Vagina (tissue), 2 donors: ENCODE results near the gene LMCD1. TPM values are rescaled to one million over a fixed set of nuclear protein-coding genes. Genes with fewer than 3 reads are reported as not detected.
A peak's percentile ranks its signal among the peaks of the same experiment; 100 is the strongest.

ENCODE experiments used
- DNase-seq, 2 donors: peaks; one replicate each; pipeline ENCODE4 v3.0.0-alpha.2; 2017; ENCODE audit errors: extremely low spot score in 2 of 2
- H3K27ac ChIP-seq: fragments of 200-600 bp; sonication (generic); one replicate; pipeline ENCODE4 v1.5.1; 2019
- H3K27me3 ChIP-seq: fragments of 200-600 bp; sonication (generic); one replicate; pipeline ENCODE4 v1.5.1; 2019
- H3K36me3 ChIP-seq, 2 donors: fragments of 200-600 bp; sonication (generic); one replicate each; pipeline ENCODE4 v1.5.1; 2017 to 2019
- H3K4me1 ChIP-seq: fragments of 200-600 bp; sonication (generic); one replicate; pipeline ENCODE4 v1.5.1; 2019
- H3K4me3 ChIP-seq, 2 donors: fragments of 200-600 bp; sonication (generic); 1 replicate in 1 of 2; 2 replicates in 1 of 2; pipeline ENCODE4 v1.5.1; 2016 to 2019
- H3K9me3 ChIP-seq: fragments of 200-600 bp; sonication (generic); one replicate; pipeline ENCODE4 v1.5.1; 2019
- POLR2A ChIP-seq, 2 donors: fragments of 450-650 bp; IDR thresholded peaks; one replicate each; pipeline ENCODE4 v1.6.1; 2017; ENCODE audit warnings: antibody characterized with exemption in 2 of 2, mild to moderate bottlenecking in 2 of 2, moderate library complexity in 2 of 2
- POLR2AphosphoS5 ChIP-seq, 2 donors: sonication (generic); formaldehyde crosslinking; IDR thresholded peaks; one replicate each; pipeline ENCODE4 v1.9.0; 2017; ENCODE audit warnings: antibody characterized with exemption in 2 of 2, mild to moderate bottlenecking in 2 of 2, low read depth in 1 of 2; ENCODE audit not compliant: insufficient read depth in 1 of 2
- intact Hi-C: fragments of 100-400 bp; cut with DNase I; formaldehyde crosslinking; loops from one replicate; pipeline ENCODE4 v1.15.1; 2023
- total RNA-seq: library from RNA; depleted of rRNA; stranded (reverse); fragments of >200 nt; gene quantifications from one replicate; pipeline ENCODE4 v1.2.3, GENCODE V29; 2016
- TF ChIP-seq, protein P1 (sequence below), 3 experiments: fragments of 450-650 bp in 2 of 3; fragments of 200-600 bp in 1 of 3; sonication (generic) in 1 of 3; IDR thresholded peaks; one replicate each; pipeline ENCODE4 v1.5.1; 2017 to 2019; ENCODE audit warnings: antibody characterized with exemption in 3 of 3, mild to moderate bottlenecking in 2 of 3, moderate library complexity in 2 of 3

LMCD1 gene
- total RNA-seq, 1 donor from 2014 or later: 78.3 TPM

DNA sequence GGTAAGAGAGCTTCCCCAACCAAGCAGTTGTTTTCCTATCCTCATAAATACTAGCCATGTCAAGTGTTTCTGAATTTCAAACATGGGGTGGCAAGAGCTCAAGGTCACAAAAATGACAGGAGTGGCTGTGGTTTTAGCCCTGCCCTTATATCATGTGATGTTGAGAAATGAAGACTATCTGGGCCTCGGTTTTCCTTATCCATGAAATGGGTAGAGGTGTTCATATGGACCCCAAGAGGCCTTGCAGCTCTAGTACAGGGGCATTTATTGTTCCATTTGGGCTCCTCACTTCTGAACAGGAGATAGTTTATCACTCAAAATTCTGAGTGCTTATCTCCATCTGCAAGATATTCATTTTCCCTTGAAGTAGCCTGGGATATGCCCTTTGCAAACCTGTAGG, 35.8 kb downstream of the LMCD1 start:
- Histone ChIP-seq H3K27me3 (no peaks in the 10 kb centered on the region), H3K9me3 (no peaks in the 10 kb centered on the region), H3K27ac (no peak overlapping the region), H3K4me1 (peaks cover 23% of the 10 kb centered on the region), H3K4me3 (no peak overlapping the region), H3K36me3 (peaks cover 0 to 8% of the 10 kb centered on the region in 2 donors)
- intact Hi-C loops: no loop called here
- no peak for TF ChIP-seq POLR2A (IDR thresholded peaks at IDR 0.05)
- TF ChIP-seq POLR2AphosphoS5 (IDR thresholded peaks at IDR 0.05; ENCODE audit: insufficient read depth in 1 of 2, low read depth in 1 of 2): no peak
- no peak for DNase-seq

DNA sequence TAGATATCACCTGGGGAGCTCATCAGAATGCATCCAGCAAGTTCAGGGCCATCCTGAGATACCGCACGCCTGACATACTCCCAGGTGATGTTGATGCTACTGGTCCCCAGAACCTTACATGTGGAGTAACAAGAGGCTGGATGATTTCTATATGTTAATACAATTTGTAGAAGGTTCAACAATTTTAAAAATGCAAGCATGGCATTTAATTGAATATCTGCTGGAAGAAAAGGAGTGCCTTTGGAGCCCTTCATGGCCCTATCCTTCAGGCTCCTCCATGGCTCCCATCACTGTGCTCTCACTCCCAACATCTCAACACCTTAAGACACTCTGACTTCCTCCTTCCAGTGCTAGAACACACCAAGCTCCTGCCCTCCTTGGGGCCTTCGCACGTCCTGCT, 36.6 kb downstream of the LMCD1 start:
- H3K27me3 ChIP-seq: no peaks in the 10 kb centered on the region
- no peak for DNase-seq
- no peak overlapping the region for H3K27ac ChIP-seq
- no peak overlapping the region for H3K4me3 ChIP-seq
- H3K9me3 ChIP-seq: no peaks in the 10 kb centered on the region
- intact Hi-C loops: no loop called here
- TF ChIP-seq, protein P1, sequence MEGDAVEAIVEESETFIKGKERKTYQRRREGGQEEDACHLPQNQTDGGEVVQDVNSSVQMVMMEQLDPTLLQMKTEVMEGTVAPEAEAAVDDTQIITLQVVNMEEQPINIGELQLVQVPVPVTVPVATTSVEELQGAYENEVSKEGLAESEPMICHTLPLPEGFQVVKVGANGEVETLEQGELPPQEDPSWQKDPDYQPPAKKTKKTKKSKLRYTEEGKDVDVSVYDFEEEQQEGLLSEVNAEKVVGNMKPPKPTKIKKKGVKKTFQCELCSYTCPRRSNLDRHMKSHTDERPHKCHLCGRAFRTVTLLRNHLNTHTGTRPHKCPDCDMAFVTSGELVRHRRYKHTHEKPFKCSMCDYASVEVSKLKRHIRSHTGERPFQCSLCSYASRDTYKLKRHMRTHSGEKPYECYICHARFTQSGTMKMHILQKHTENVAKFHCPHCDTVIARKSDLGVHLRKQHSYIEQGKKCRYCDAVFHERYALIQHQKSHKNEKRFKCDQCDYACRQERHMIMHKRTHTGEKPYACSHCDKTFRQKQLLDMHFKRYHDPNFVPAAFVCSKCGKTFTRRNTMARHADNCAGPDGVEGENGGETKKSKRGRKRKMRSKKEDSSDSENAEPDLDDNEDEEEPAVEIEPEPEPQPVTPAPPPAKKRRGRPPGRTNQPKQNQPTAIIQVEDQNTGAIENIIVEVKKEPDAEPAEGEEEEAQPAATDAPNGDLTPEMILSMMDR (IDR thresholded peaks at IDR 0.05): no peak
- TF ChIP-seq POLR2A (IDR thresholded peaks at IDR 0.05) (no peak), POLR2AphosphoS5 (IDR thresholded peaks at IDR 0.05; ENCODE audit: insufficient read depth in 1 of 2, low read depth in 1 of 2) (no peak)
- peaks cover 15% of the 10 kb centered on the region for H3K4me1 ChIP-seq
- peaks cover 0 to 8% of the 10 kb centered on the region in 2 donors for H3K36me3 ChIP-seq

DNA sequence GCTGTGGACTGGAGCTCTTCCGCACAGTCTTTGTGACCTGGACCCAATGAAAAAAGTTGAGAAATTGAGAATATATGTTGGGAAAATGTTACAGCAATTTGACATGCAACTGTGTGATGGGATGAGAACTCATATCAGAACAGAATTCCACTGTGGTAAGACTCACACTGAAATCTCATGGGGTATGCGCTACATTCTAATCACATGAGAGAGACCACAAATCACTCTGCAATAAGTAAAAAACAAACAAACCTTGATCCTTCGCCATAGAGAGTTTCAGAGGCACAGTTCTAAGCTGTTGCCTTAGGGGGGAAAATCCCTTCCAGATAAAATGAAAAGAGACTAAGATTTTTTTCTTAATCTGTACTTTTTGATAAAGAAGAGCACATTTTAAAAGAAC, 37.3 kb downstream of the LMCD1 start:
- TF ChIP-seq, protein P1 (IDR thresholded peaks at IDR 0.05): no peak
- TF ChIP-seq POLR2A (IDR thresholded peaks at IDR 0.05) (no peak), POLR2AphosphoS5 (IDR thresholded peaks at IDR 0.05; ENCODE audit: insufficient read depth in 1 of 2, low read depth in 1 of 2) (no peak)
- Histone ChIP-seq H3K4me1 (peaks cover 15% of the 10 kb centered on the region), H3K36me3 (peaks cover 0 to 8% of the 10 kb centered on the region in 2 donors), H3K27ac (peak overlapping the region; percentile 32), H3K4me3 (no peak overlapping the region), H3K9me3 (no peaks in the 10 kb centered on the region), H3K27me3 (no peaks in the 10 kb centered on the region)
- no peak for DNase-seq
- intact Hi-C loops: no loop called here

DNA sequence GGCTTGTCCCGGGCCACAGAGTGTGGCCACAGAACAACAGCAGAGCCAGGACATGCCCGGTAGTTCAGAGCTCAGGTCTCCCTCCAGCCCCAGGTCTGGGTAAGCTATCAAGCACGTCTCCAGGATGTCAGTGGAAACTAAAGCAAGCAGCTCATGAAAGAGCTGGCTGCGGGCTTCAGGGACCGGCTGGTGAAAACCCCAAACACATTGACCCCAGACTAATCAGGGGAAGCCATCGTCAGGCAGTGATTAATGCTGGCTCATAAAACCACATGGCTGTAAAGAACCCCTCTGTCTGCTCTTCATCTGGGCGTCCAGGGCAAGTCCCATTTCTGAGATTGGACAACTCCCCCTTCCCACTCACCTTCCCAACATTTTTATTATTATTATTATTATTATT, 37.8 kb downstream of the LMCD1 start:
- TF ChIP-seq, protein P1 (IDR thresholded peaks at IDR 0.05): no peak
- no peak for TF ChIP-seq POLR2AphosphoS5 (IDR thresholded peaks at IDR 0.05; ENCODE audit: insufficient read depth in 1 of 2, low read depth in 1 of 2)
- TF ChIP-seq POLR2A (IDR thresholded peaks at IDR 0.05): no peak
- no peak for DNase-seq
- intact Hi-C loops: no loop called here
- Histone ChIP-seq H3K27ac (peak overlapping the region; percentile 32), H3K4me3 (no peak overlapping the region), H3K36me3 (peaks cover 0 to 8% of the 10 kb centered on the region in 2 donors), H3K9me3 (no peaks in the 10 kb centered on the region), H3K27me3 (no peaks in the 10 kb centered on the region), H3K4me1 (peaks cover 14% of the 10 kb centered on the region)

DNA sequence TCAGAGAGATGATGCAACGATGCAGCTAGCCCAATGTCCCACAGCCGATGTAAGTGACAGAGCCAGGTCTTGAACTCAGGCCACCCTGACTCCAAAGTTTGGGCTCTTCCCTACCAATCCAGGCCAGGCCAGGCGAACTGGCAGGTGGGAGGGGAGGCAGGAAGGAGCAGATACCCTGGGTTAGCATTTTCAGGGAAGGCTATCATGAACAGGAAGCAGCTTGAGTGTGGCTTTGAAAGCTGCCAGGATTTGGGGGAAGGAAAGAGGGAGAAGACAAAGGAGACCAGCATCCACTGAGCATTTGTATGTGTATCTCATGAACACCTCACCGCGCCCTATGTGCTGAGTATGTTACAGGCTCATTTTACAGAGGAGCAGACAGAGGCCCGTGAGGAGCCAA, 38.8 kb downstream of the LMCD1 start:
- no peak for DNase-seq
- Histone ChIP-seq H3K4me1 (peaks cover 7% of the 10 kb centered on the region), H3K27ac (no peak overlapping the region), H3K27me3 (no peaks in the 10 kb centered on the region), H3K4me3 (no peak overlapping the region), H3K36me3 (peaks cover 0 to 8% of the 10 kb centered on the region in 2 donors), H3K9me3 (no peaks in the 10 kb centered on the region)
- TF ChIP-seq, protein P1 (IDR thresholded peaks at IDR 0.05): no peak
- TF ChIP-seq POLR2AphosphoS5 (IDR thresholded peaks at IDR 0.05; ENCODE audit: insufficient read depth in 1 of 2, low read depth in 1 of 2) (no peak), POLR2A (IDR thresholded peaks at IDR 0.05) (no peak)
- intact Hi-C loops: no loop called here
